Psoas muscle (tissue), 8 donors: ENCODE measurements around the gene PLD3. TPM values are rescaled to one million over a fixed set of nuclear protein-coding genes. Genes with fewer than 3 reads are reported as not detected.
A peak's percentile ranks its signal among the peaks of the same experiment; 100 is the strongest.

Experiments
- ATAC-seq, 4 donors: fragments of 200-7000 bp; cut with Tn5 transposase; one replicate each; pipeline ENCODE4 v1.9.1; 2020; ENCODE audit warnings: moderate library complexity in 3 of 4, mild to moderate bottlenecking in 2 of 4
- DNase-seq, 2 donors: peaks; one replicate each; pipeline ENCODE4 v3.0.0-alpha.2; 2020
- H3K27ac ChIP-seq: fragments of 200-600 bp; one replicate; pipeline ENCODE4 v1.8.0; 2022
- H3K27me3 ChIP-seq, 3 donors: fragments of 200-600 bp in 1 of 3; one replicate each; pipeline versions ENCODE4 v1.6.1 to v1.8.0; 2013 to 2022; ENCODE audit warnings: low read length in 2 of 3, mild to moderate bottlenecking in 2 of 3, moderate library complexity in 1 of 3; ENCODE audit not compliant: insufficient read depth in 3 of 3
- H3K36me3 ChIP-seq, 2 donors: fragments of 200-600 bp in 1 of 2; one replicate each; pipeline versions ENCODE4 v1.6.1 to v1.8.0; 2013 to 2022; ENCODE audit warnings: low read depth in 1 of 2, mild to moderate bottlenecking in 1 of 2, moderate library complexity in 1 of 2; ENCODE audit not compliant: insufficient read depth in 1 of 2
- H3K4me1 ChIP-seq: fragments of 200-600 bp; one replicate; pipeline ENCODE4 v1.8.0; 2022
- H3K4me3 ChIP-seq: fragments of 200-600 bp; one replicate; pipeline ENCODE4 v1.8.0; 2022; ENCODE audit warnings: mild to moderate bottlenecking
- H3K9me3 ChIP-seq: fragments of 200-600 bp; one replicate; pipeline ENCODE4 v1.8.0; 2022
- CTCF ChIP-seq: fragments of 200-600 bp; IDR thresholded peaks from one replicate; pipeline ENCODE4 v1.8.0; 2022; ENCODE audit warnings: antibody characterized with exemption
- WGBS, 3 donors: extraction: QIAGEN DNeasy Blood & Tissue Kit; methylation state at CpG; one replicate each; pipeline versions ENCODE4 v1.1.6 to v1.1.7; 2013; 5-methylcytosine and 5-hydroxymethylcytosine counted together
- intact Hi-C, 2 donors: fragments of 100-400 bp; cut with DNase I; formaldehyde crosslinking; loops; one replicate each; pipeline versions ENCODE4 v1.11.0 to v1.14.2; 2022
- polyA plus RNA-seq, 3 donors: library from polyadenylated mRNA; stranded (reverse); fragments of 200-250 nt; gene quantifications; one replicate each; pipeline ENCODE4 v1.2.3, GENCODE V29; 2013
- total RNA-seq, 4 donors: library from RNA; stranded (reverse); fragmentation: NEBNext Ultra II Directional in 2 of 4; extraction: Animal tissue kit (Norgen Biotek cat#: 25700) in 2 of 4; gene quantifications; one replicate each; pipeline versions ENCODE4 v1.2.1 to v1.2.4, GENCODE V29; 2021 to 2023
- donor health status: healthy with polysubstance abuse.
- donor health status: DM: no; HTN: no; CAD: no; lungs with moderate emphysema.
- donor health status: Bipolar disorder and iron deficiency.
- donor health status: healthy.
- donor health status: DM: yes; HTN: yes; CAD: no.
- donor health status: DM: no; HTN: no; CAD: no.
- donor health status: DM: no; HTN: no; CAD: no.
- donor health status: DM: yes; HTN: yes; CAD: no.

PLD3 gene
- total and polyA plus RNA-seq, 7 donors: 60.2 to 116 (median 84.2) TPM

DNA sequence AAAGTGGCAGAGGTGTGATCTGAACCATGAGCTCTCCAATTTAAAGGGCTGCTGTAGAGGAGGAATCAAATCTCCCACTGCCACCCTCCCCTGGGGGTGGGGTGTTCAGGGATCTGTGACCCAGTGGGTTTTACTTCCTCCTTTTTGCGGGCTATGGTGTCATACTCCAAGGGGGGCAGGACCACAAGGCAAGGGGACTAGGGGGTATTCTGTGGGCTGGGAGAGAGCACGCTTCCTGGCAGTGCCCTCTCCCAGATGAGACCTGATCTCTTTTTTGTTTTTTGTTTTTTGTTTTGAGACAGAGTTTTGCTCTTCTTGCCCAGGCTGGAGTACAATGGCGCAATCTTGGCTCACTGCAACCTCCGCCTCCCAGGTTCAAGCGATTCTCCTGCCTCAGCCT, 10.3 kb downstream of the PLD3 start:
- peaks cover 0 to 8% of the 10 kb centered on the region in 2 donors for H3K36me3 ChIP-seq
- WGBS, 3 donors: 92 to 97% (median 96%) methylated on average over 3 to 5 of the region's 5 CpGs
- intact Hi-C loops: loop anchor here (5.0 kb wide), 1 partner anchor 39 kb away; no protein-coding TSS in a partner anchor
- no peaks in the 10 kb centered on the region for H3K4me1 ChIP-seq
- DNase-seq (no peak), ATAC-seq (peak in 2 of 4 donors; percentile 14 to 21)
- H3K4me3 ChIP-seq: no peak overlapping the region
- no peak for TF ChIP-seq CTCF
- H3K27ac ChIP-seq: no peak overlapping the region
- H3K9me3 ChIP-seq: no peaks in the 10 kb centered on the region
- H3K27me3 ChIP-seq: no peaks in the 10 kb centered on the region

DNA sequence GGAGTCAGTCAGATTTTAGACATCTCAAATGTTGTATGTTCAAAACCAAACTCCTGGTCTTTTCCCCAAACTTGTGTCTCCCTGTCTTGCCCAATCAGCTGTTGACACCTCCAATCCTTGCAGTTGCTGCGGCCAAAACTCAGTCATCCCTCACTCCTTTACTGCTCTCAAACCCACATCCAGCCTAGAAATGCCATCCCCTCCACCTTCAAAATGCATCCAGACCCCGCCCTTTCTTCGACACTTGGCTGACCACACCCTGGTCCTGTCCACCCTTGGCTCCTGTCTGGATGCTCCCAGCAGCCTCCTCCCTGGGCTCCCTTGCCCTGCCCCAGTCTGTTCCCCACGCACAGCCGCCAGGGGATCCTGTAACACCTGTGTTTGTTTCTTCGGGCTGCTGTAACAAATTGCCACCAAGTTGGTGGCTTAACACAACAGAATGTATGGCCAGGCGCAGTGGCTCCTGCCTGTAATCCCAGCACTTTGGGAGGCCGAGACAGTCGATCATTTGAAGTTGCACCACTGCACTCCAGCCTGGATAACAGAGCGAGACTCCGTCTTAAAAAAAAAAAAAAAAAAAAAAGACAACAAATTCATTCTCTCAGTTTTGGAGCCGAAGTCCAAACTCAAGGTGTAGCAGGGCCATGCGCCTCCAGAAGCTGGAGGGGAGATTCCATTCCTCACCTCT, 11.7 kb downstream of the PLD3 start:
- DNase-seq (no peak), ATAC-seq (peak in 1 of 4 donors; percentile 29)
- TF ChIP-seq CTCF: no peak
- no peaks in the 10 kb centered on the region for H3K27me3 ChIP-seq
- intact Hi-C loops: no loop called here
- no peaks in the 10 kb centered on the region for H3K4me1 ChIP-seq
- H3K4me3 ChIP-seq: no peak overlapping the region
- no peaks in the 10 kb centered on the region for H3K9me3 ChIP-seq
- no peak overlapping the region for H3K27ac ChIP-seq
- peaks cover 0 to 8% of the 10 kb centered on the region in 2 donors for H3K36me3 ChIP-seq
- 76 to 85% (median 80%) methylated on average over 13 of the region's 13 CpGs for WGBS, 3 donors

- H3K27me3 ChIP-seq: no peaks in the 10 kb centered on the region
- H3K4me3 ChIP-seq: no peak overlapping the region
- no peak overlapping the region for H3K27ac ChIP-seq
- DNase-seq (no peak), ATAC-seq (peak in 1 of 4 donors; percentile 23)
- no peak for TF ChIP-seq CTCF
- 74 to 87% (median 79%) methylated on average over 12 of the region's 12 CpGs for WGBS, 3 donors
- no peaks in the 10 kb centered on the region for H3K4me1 ChIP-seq
- H3K9me3 ChIP-seq: no peaks in the 10 kb centered on the region
- intact Hi-C loops: no loop called here
- H3K36me3 ChIP-seq: peaks cover 0 to 8% of the 10 kb centered on the region in 2 donors
These were observed 12.3 kb downstream of the PLD3 start for GRCh38 chr19:40360708-40361241.

GRCh38 chr19:40362160-40362559, 13.7 kb downstream of the PLD3 start:
- intact Hi-C loops: no loop called here
- Histone ChIP-seq H3K4me3 (no peak overlapping the region), H3K27me3 (no peaks in the 10 kb centered on the region), H3K36me3 (peaks cover 0 to 16% of the 10 kb centered on the region in 2 donors), H3K27ac (no peak overlapping the region), H3K9me3 (no peaks in the 10 kb centered on the region), H3K4me1 (no peaks in the 10 kb centered on the region)
- 85 to 89% (median 88%) methylated on average over 3 of the region's 3 CpGs for WGBS, 3 donors
- DNase-seq (no peak), ATAC-seq (no peak)
- TF ChIP-seq CTCF: no peak
